DND-41 (cell line): ENCODE data around the gene RHBDD1.

Experiments used
- EZH2 ChIP-seq: IDR thresholded peaks from 3 replicates; pipeline ENCODE4 v1.6.1; 2012; ENCODE audit warnings: borderline replicate concordance, low read depth, mild to moderate bottlenecking, moderate library complexity, low read length, inconsistent platforms; ENCODE audit not compliant: severe bottlenecking
- TF ChIP-seq, protein P1 (sequence below): IDR thresholded peaks from 2 replicates; pipeline ENCODE4 v1.5.1; 2012; ENCODE audit warnings: borderline replicate concordance, low read length, moderate library complexity, mild to moderate bottlenecking; ENCODE audit not compliant: poor library complexity, severe bottlenecking; ENCODE audit errors: extremely low read depth

DNA sequence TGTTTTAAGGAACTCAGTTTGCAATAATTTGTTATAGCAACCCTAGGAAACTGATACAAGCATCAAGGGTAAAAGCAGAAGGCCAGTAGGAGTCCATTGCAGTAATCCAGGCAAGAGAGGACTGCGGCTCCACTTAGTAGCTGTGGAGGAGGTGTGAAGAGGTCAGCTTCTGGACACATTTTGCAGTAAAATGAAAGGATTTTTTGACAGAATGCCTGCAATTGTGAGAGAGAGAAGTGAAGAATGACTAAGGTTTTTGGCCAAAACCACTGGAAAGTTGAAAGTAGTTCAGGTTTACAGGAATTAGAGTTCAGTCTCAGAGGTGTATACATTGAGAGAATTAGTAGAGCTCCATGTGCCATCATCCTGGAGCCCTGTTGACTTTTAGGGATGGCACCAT is 129.5 kb downstream of the RHBDD1 start:
- TF ChIP-seq, protein P1, sequence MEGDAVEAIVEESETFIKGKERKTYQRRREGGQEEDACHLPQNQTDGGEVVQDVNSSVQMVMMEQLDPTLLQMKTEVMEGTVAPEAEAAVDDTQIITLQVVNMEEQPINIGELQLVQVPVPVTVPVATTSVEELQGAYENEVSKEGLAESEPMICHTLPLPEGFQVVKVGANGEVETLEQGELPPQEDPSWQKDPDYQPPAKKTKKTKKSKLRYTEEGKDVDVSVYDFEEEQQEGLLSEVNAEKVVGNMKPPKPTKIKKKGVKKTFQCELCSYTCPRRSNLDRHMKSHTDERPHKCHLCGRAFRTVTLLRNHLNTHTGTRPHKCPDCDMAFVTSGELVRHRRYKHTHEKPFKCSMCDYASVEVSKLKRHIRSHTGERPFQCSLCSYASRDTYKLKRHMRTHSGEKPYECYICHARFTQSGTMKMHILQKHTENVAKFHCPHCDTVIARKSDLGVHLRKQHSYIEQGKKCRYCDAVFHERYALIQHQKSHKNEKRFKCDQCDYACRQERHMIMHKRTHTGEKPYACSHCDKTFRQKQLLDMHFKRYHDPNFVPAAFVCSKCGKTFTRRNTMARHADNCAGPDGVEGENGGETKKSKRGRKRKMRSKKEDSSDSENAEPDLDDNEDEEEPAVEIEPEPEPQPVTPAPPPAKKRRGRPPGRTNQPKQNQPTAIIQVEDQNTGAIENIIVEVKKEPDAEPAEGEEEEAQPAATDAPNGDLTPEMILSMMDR, result no peak
- TF ChIP-seq EZH2, result no peak
